GM12878 (cell line): Measurements from ENCODE around the gene ARHGEF26. TPM values are rescaled to one million over a fixed set of nuclear protein-coding genes. Genes with fewer than 3 reads are reported as not detected.

Experiments used
- ATAC-seq: fragments of 200-7000 bp; cut with Tn5 transposase; 3 replicates; pipeline ENCODE4 v1.9.1; 2020; ENCODE audit warnings: mild to moderate bottlenecking, moderate library complexity
- BruUV-seq: library from RNA; stranded (reverse); fragments of 400-500 nt; replicated peaks from 2 replicates; lab custom pipeline; 2021; lab: Mats Ljungman, UMichigan
- CTCF ChIA-PET: fragments of 300-600 bp; sonication (Branson Sonifier 250); formaldehyde crosslinking; extraction: SDS; loops from one replicate; lab custom pipeline; 2021; ENCODE audit warnings: inconsistent platforms; lab: Yijun Ruan, JAX
- POLR2A ChIA-PET: fragments of 350-600 bp; formaldehyde crosslinking; extraction: SDS; loops from one replicate; lab custom pipeline; 2021; ENCODE audit warnings: inconsistent platforms; lab: Charles Lee
- RAD21 ChIA-PET: fragments of 300-600 bp; sonication (Branson Sonifier 250); formaldehyde crosslinking; loops from one replicate; lab custom pipeline; 2023; ENCODE audit warnings: antibody characterized with exemption; ENCODE audit not compliant: unreplicated experiment; lab: Charles Lee
- SMC1A ChIA-PET: fragments of 300-600 bp; sonication (Branson Sonifier 250); formaldehyde crosslinking; loops from one replicate; lab custom pipeline; 2023; ENCODE audit not compliant: unreplicated experiment, uncharacterized antibody; lab: Charles Lee
- DNase-seq: peaks from one replicate; pipeline ENCODE4 v3.0.0-alpha.2; 2011; ENCODE audit warnings: low read depth, low spot score
- FAIRE-seq: peaks from 3 replicates; lab custom pipeline; 2011; peaks lifted over from hg19 to GRCh38; lab: Jason Lieb, UNC
- H2AFZ ChIP-seq: 2 replicates; pipeline ENCODE4 v1.6.0; 2011; ENCODE audit warnings: low read depth, low read length, control low read depth; ENCODE audit not compliant: control insufficient read depth
- H3K27ac ChIP-seq: 2 replicates; pipeline ENCODE4 v1.5.1; 2011; ENCODE audit warnings: control low read depth; ENCODE audit not compliant: control insufficient read depth, insufficient read depth
- H3K27me3 ChIP-seq, 2 experiments: replicated peaks in 1 of 2; 2 replicates each; pipeline versions ENCODE4 v1.6.0 to v1.6.1; 2011; ENCODE audit warnings: low read length in 1 of 2; ENCODE audit not compliant: control insufficient read depth in 2 of 2, insufficient read depth in 2 of 2
- H3K36me3 ChIP-seq, 2 experiments: 2 replicates each; pipeline ENCODE4 v1.5.1; 2011; ENCODE audit warnings: low read length in 1 of 2; ENCODE audit not compliant: control insufficient read depth in 2 of 2, insufficient read depth in 2 of 2
- H3K4me1 ChIP-seq: 2 replicates; pipeline ENCODE4 v1.6.1; 2011; ENCODE audit warnings: mild to moderate bottlenecking, low read length, moderate library complexity, mixed read lengths; ENCODE audit not compliant: control insufficient read depth, insufficient read depth
- H3K4me2 ChIP-seq: 2 replicates; pipeline ENCODE4 v1.6.0; 2011; ENCODE audit warnings: control low read depth; ENCODE audit not compliant: control insufficient read depth, insufficient read depth
- H3K4me3 ChIP-seq: fragments of 200-600 bp; sonication (generic); 2 replicates; pipeline ENCODE4 v1.5.1; 2016
- H3K79me2 ChIP-seq: 2 replicates; pipeline ENCODE4 v1.6.0; 2011; ENCODE audit warnings: low read length; ENCODE audit not compliant: control insufficient read depth, insufficient read depth
- H3K9ac ChIP-seq: 2 replicates; pipeline ENCODE4 v1.8.0; 2011; ENCODE audit warnings: low read length, control low read depth, mixed read lengths; ENCODE audit not compliant: control insufficient read depth, insufficient read depth
- H3K9me3 ChIP-seq: replicated peaks from 3 replicates; pipeline ENCODE4 v1.5.1; 2011; ENCODE audit warnings: mild to moderate bottlenecking, low read length; ENCODE audit not compliant: control insufficient read depth, insufficient read depth
- H4K20me1 ChIP-seq: 2 replicates; pipeline ENCODE4 v1.6.0; 2011; ENCODE audit not compliant: control insufficient read depth, insufficient read depth
- BCL11A ChIP-seq: IDR thresholded peaks from 2 replicates; pipeline ENCODE4 v1.6.1; 2011; ENCODE audit warnings: low read depth, low read length
- BRCA1 ChIP-seq: IDR thresholded peaks from 2 replicates; pipeline ENCODE4 v1.6.1; 2011; ENCODE audit warnings: low read depth, low read length, improper control_type of control experiment
- CBFB ChIP-seq: IDR thresholded peaks from 2 replicates; pipeline ENCODE4 v1.6.1; 2016; ENCODE audit warnings: antibody characterized with exemption, low read depth
- ESRRA ChIP-seq: IDR thresholded peaks from 2 replicates; pipeline ENCODE4 v1.6.1; 2012; ENCODE audit warnings: mild to moderate bottlenecking, low read length, improper control_type of control experiment
- MEF2B ChIP-seq: fragments of 450-650 bp; IDR thresholded peaks from 2 replicates; pipeline ENCODE4 v1.6.1; 2018; ENCODE audit warnings: mild to moderate bottlenecking, moderate library complexity; ENCODE audit not compliant: partially characterized antibody, poor library complexity, severe bottlenecking
- PAX8 ChIP-seq: fragments of 450-650 bp; IDR thresholded peaks from 2 replicates; pipeline ENCODE4 v1.6.1; 2017; ENCODE audit warnings: mild to moderate bottlenecking, moderate library complexity
- RUNX3 ChIP-seq: IDR thresholded peaks from 2 replicates; pipeline ENCODE4 v1.6.1; 2012; ENCODE audit warnings: low read length, inconsistent platforms
- WGBS: methylation state at CpG from one replicate; pipeline ENCODE4 v1.1.6; 2016; ENCODE audit warnings: low lambda C conversion rate; ENCODE audit not compliant: insufficient replicate concordance, insufficient coverage; ENCODE audit errors: missing lambda C conversion rate; 5-methylcytosine and 5-hydroxymethylcytosine counted together
- in situ Hi-C: fragments of 300-500 bp; cut with MboI; formaldehyde crosslinking; loops from 9 replicates; pipeline ENCODE4 v1.14.3; 2018; ENCODE audit warnings: mixed read lengths
- intact Hi-C: fragments of 100-400 bp; cut with micrococcal nuclease; formaldehyde crosslinking; loops from one replicate; pipeline ENCODE4 v1.14.2; 2022; ENCODE audit not compliant: unreplicated experiment
- polyA plus RNA-seq, 11 experiments: library from polyadenylated mRNA; depleted of rRNA in 4 of 11; unstranded in 6 of 11; stranded (reverse) in 5 of 11; fragments of >200 nt; fragmentation: Nextera tagmentation in 4 of 11; fragmentation: Illumina TruSeq in 1 of 11; extraction: Ambion mirVana in 4 of 11; extraction: Trizol in 1 of 11; gene quantifications; 1 replicate in 1 of 11; 2 replicates in 10 of 11; pipeline versions ENCODE4 v1.2.1 to v1.2.3, GENCODE V29; 2011 to 2016; ENCODE audit warnings: inconsistent platforms in 2 of 11, missing spikeins in 2 of 11, low read depth in 1 of 11
- total RNA-seq, 4 experiments: library from RNA; depleted of rRNA in 3 of 4; stranded (reverse); fragments of >200 nt in 3 of 4; fragmentation: Illumina TruSeq in 1 of 4; extraction: Trizol in 1 of 4; gene quantifications; 2 replicates each; pipeline versions ENCODE4 v1.2.1 to v1.2.3, GENCODE V29; 2013 to 2021
- TF ChIP-seq, protein P1 (sequence below): fragments of 150-350 bp; IDR thresholded peaks from 2 replicates; pipeline ENCODE4 v1.6.1; 2016; ENCODE audit warnings: low read depth, low read length
- TF ChIP-seq, protein P2 (sequence below): IDR thresholded peaks from 2 replicates; pipeline ENCODE4 v1.6.1; 2011; ENCODE audit warnings: borderline replicate concordance, low read depth, mild to moderate bottlenecking, moderate library complexity, low read length; ENCODE audit not compliant: insufficient read depth, poor library complexity, severe bottlenecking
- TF ChIP-seq, protein P3 (sequence below): fragments of 450-650 bp; conservative IDR thresholded peaks from 2 replicates; pipeline ENCODE4 v1.6.1; 2017; ENCODE audit warnings: mild to moderate bottlenecking, moderate library complexity
- TF ChIP-seq, protein P4 (sequence below): IDR thresholded peaks from 2 replicates; pipeline ENCODE4 v1.6.1; 2011; ENCODE audit warnings: low read depth, low read length, improper control_type of control experiment, borderline replicate concordance
- TF ChIP-seq, protein P5 (sequence below): fragments of 450-650 bp; IDR thresholded peaks from 2 replicates; pipeline ENCODE4 v1.6.1; 2016; ENCODE audit warnings: mild to moderate bottlenecking

The ARHGEF26 gene
- total and polyA plus RNA-seq, 10 of the 15 experiments (the other 5 are each of a cell fraction or from before 2014, with no cell fraction given), result 0.02 to 0.47 (median 0.05) TPM; not detected in 1

DNA sequence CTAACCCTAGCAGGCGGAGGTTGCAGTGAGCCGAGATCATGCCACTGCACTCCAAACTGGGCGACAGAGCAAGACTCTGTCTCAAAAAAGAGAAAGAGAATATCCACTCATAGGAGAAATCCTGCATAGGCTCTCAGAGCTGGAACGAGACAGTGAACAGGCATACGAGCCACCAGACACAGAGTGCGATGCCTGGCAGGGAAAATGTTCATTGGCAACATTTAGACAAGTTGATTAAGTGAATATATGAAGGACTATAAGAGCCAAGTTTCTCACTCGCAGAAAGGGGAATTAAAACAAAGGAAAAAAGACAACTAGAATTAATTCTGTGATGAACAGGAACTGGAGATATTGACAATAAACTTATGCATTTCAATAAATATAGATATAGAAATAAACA lies 27.1 kb upstream of the ARHGEF26 start:
- intact Hi-C loops, result no loop called here
- FAIRE-seq, result no peak
- no peak for DNase-seq
- Histone ChIP-seq H3K27ac (no peak overlapping the region), H3K4me1 (no peaks in the 10 kb centered on the region), H3K27me3 (no peaks in the 10 kb centered on the region), H3K79me2 (no peaks in the 10 kb centered on the region), H3K36me3 (no peaks in the 10 kb centered on the region), H2AFZ (no peak overlapping the region), H3K4me3 (no peak overlapping the region), H3K9ac (no peak overlapping the region), H3K4me2 (no peak overlapping the region), H4K20me1 (no peaks in the 10 kb centered on the region), H3K9me3 (no peaks in the 10 kb centered on the region)
- ChIA-PET SMC1A (no interaction called here), CTCF (no interaction called here), POLR2A (no interaction called here), RAD21 (no interaction called here)
- 41% methylated on average over 7 of the region's 7 CpGs for WGBS
- ATAC-seq, result no peak
- in situ Hi-C loops, result no loop called here
- no TSS peak for BruUV-seq
- TF ChIP-seq, protein P1, sequence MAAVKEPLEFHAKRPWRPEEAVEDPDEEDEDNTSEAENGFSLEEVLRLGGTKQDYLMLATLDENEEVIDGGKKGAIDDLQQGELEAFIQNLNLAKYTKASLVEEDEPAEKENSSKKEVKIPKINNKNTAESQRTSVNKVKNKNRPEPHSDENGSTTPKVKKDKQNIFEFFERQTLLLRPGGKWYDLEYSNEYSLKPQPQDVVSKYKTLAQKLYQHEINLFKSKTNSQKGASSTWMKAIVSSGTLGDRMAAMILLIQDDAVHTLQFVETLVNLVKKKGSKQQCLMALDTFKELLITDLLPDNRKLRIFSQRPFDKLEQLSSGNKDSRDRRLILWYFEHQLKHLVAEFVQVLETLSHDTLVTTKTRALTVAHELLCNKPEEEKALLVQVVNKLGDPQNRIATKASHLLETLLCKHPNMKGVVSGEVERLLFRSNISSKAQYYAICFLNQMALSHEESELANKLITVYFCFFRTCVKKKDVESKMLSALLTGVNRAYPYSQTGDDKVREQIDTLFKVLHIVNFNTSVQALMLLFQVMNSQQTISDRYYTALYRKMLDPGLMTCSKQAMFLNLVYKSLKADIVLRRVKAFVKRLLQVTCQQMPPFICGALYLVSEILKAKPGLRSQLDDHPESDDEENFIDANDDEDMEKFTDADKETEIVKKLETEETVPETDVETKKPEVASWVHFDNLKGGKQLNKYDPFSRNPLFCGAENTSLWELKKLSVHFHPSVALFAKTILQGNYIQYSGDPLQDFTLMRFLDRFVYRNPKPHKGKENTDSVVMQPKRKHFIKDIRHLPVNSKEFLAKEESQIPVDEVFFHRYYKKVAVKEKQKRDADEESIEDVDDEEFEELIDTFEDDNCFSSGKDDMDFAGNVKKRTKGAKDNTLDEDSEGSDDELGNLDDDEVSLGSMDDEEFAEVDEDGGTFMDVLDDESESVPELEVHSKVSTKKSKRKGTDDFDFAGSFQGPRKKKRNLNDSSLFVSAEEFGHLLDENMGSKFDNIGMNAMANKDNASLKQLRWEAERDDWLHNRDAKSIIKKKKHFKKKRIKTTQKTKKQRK, result no peak
- TF ChIP-seq, protein P2, sequence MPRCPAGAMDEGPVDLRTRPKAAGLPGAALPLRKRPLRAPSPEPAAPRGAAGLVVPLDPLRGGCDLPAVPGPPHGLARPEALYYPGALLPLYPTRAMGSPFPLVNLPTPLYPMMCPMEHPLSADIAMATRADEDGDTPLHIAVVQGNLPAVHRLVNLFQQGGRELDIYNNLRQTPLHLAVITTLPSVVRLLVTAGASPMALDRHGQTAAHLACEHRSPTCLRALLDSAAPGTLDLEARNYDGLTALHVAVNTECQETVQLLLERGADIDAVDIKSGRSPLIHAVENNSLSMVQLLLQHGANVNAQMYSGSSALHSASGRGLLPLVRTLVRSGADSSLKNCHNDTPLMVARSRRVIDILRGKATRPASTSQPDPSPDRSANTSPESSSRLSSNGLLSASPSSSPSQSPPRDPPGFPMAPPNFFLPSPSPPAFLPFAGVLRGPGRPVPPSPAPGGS, result no peak
- TF ChIP-seq MEF2B (no peak), CBFB (no peak), BRCA1 (no peak), PAX8 (no peak), BCL11A (no peak), RUNX3 (no peak), ESRRA (no peak)
- TF ChIP-seq, protein P3, sequence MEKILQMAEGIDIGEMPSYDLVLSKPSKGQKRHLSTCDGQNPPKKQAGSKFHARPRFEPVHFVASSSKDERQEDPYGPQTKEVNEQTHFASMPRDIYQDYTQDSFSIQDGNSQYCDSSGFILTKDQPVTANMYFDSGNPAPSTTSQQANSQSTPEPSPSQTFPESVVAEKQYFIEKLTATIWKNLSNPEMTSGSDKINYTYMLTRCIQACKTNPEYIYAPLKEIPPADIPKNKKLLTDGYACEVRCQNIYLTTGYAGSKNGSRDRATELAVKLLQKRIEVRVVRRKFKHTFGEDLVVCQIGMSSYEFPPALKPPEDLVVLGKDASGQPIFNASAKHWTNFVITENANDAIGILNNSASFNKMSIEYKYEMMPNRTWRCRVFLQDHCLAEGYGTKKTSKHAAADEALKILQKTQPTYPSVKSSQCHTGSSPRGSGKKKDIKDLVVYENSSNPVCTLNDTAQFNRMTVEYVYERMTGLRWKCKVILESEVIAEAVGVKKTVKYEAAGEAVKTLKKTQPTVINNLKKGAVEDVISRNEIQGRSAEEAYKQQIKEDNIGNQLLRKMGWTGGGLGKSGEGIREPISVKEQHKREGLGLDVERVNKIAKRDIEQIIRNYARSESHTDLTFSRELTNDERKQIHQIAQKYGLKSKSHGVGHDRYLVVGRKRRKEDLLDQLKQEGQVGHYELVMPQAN, result no peak
- TF ChIP-seq, protein P4, sequence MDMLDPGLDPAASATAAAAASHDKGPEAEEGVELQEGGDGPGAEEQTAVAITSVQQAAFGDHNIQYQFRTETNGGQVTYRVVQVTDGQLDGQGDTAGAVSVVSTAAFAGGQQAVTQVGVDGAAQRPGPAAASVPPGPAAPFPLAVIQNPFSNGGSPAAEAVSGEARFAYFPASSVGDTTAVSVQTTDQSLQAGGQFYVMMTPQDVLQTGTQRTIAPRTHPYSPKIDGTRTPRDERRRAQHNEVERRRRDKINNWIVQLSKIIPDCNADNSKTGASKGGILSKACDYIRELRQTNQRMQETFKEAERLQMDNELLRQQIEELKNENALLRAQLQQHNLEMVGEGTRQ, result no peak
- TF ChIP-seq, protein P5, sequence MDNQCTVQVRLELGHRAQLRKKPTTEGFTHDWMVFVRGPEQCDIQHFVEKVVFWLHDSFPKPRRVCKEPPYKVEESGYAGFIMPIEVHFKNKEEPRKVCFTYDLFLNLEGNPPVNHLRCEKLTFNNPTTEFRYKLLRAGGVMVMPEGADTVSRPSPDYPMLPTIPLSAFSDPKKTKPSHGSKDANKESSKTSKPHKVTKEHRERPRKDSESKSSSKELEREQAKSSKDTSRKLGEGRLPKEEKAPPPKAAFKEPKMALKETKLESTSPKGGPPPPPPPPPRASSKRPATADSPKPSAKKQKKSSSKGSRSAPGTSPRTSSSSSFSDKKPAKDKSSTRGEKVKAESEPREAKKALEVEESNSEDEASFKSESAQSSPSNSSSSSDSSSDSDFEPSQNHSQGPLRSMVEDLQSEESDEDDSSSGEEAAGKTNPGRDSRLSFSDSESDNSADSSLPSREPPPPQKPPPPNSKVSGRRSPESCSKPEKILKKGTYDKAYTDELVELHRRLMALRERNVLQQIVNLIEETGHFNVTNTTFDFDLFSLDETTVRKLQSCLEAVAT, result no peak
